ENCODE data around the gene TNFRSF12A. TPM values are rescaled to one million over a fixed set of nuclear protein-coding genes. Genes with fewer than 3 reads are reported as not detected.
A peak's percentile ranks its signal among the peaks of the same experiment; 100 is the strongest.

Gene TNFRSF12A
- total RNA-seq, 1 donor from 2014 or later = 914 TPM

DNA sequence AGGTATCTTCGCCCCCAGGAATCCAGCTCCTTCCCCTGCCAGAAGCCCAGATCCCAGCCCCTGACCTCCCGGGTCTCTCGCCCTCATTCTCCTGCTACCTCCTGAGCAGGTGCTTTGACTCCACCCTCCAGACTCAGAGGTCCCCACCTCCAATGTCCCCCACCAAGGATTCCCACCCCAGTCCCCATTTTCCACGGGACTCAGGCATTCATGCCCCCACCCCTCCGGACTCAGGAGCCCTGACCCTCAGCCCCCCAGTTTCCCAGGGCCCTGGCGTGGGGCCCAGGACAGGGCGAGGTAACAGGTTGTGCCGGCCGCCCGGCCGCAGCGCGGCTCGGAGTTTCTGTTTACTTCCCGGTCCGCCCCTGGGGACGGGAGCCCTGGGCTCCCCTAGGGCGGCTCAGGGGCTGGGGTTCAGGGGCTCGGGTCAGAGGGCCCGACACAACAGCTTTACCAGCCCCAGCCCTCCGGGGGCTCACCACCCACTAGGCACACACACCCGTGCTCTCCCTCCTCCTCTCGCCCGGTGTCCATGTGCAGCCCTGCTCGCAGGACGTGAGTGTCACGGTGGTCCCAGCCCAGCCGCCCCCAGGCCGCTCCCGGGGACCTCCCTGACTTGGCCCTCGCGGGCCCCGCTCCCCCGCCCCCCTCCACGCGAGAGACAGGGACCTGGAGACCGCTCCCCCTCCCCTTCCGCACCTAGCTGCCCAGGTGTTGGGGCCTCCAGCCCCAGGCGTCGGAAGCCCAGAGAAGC is 16.0 kb downstream of the TNFRSF12A start:
- Histone ChIP-seq H3K4me1 (no peaks in the 10 kb centered on the region), H3K36me3 (no peaks in the 10 kb centered on the region), H3K4me3 (peak overlapping the region in 1 of 2 donors; percentile 10), H3K9me3 (no peaks in the 10 kb centered on the region), H3K27ac (no peak overlapping the region), H3K27me3 (peaks cover 32% of the 10 kb centered on the region)
- intact Hi-C loops (cut with DNase I) = no loop called here
- no peak for DNase-seq (ENCODE audit: low spot score in 2 of 2)
- TF ChIP-seq, protein P1, sequence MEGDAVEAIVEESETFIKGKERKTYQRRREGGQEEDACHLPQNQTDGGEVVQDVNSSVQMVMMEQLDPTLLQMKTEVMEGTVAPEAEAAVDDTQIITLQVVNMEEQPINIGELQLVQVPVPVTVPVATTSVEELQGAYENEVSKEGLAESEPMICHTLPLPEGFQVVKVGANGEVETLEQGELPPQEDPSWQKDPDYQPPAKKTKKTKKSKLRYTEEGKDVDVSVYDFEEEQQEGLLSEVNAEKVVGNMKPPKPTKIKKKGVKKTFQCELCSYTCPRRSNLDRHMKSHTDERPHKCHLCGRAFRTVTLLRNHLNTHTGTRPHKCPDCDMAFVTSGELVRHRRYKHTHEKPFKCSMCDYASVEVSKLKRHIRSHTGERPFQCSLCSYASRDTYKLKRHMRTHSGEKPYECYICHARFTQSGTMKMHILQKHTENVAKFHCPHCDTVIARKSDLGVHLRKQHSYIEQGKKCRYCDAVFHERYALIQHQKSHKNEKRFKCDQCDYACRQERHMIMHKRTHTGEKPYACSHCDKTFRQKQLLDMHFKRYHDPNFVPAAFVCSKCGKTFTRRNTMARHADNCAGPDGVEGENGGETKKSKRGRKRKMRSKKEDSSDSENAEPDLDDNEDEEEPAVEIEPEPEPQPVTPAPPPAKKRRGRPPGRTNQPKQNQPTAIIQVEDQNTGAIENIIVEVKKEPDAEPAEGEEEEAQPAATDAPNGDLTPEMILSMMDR (IDR thresholded peaks at IDR 0.05) = no peak

DNA sequence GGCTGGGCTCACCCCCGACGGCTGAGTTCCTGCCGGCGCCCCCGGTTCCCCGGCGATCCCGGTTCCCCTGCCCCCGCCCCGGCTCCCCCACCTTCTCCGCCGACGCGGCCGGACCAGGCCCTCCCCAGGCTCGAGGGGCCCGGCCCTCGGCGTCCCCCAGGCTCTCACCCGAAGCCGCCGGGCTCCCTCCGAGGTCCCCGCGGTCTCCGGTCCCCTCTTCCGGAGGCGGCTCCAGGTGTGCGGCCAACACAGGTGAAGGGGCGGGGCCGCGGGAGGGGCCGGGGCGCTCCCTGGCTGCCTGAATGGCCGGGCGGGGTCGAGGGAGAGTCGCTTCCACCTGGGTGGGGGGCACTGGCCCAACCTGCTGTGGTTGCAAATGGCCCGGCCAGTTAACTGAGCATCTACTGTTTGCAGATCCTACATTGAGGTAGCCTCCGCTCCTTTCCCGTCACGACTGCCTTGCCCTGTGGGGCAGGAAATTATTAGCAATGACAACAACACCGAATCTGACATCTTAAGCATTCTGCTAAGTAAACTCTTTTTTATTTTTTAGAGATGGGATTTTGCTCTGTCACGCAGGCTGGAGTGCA is 16.7 kb downstream of the TNFRSF12A start, which contains the start of gene BICDL2:
TSS of gene BICDL2 (minus strand) at position 219 of the 590 bp plus-strand sequence. CDS start 1,448 bp downstream, outside the sequence.
- H3K4me3 ChIP-seq = peak within 1 kb of the TSS in 1 of 2 donors; percentile 10
- H3K4me1 ChIP-seq = no peaks in the 10 kb centered on the region
- no peak within 1 kb of the TSS for H3K27ac ChIP-seq
- H3K27me3 ChIP-seq = peaks cover 32% of the 10 kb centered on the region
- no peaks in the 10 kb centered on the region for H3K36me3 ChIP-seq
- no peaks in the 10 kb centered on the region for H3K9me3 ChIP-seq
- DNase-seq (ENCODE audit: low spot score in 2 of 2) = no peak
- TF ChIP-seq, protein P1 (IDR thresholded peaks at IDR 0.05) = no peak
- intact Hi-C loops (cut with DNase I) = no loop called here

DNA sequence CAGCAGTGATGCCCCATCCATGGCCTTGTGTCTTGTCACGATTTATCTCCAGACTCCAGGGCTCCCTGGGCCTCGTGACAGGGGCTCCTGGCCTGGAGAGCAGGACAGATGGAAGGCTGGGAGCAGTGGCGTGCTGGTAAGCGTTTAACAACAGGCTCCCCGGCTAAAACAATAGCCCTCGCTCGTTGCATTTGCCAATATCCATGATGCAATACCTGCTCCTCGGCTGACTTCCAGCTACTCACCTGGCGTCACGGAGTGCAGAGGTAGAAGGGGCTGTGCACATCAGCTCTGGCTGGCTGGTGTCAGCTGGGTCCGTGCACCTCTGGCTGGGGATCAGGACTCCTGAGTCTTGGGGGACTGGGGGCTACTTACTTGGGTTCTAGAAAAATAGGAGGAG is 18.1 kb downstream of the TNFRSF12A start:
- Histone ChIP-seq H3K27me3 (peaks cover 32% of the 10 kb centered on the region), H3K27ac (no peak overlapping the region), H3K36me3 (no peaks in the 10 kb centered on the region), H3K9me3 (no peaks in the 10 kb centered on the region), H3K4me1 (no peaks in the 10 kb centered on the region), H3K4me3 (no peak overlapping the region)
- intact Hi-C loops (cut with DNase I) = no loop called here
- DNase-seq (ENCODE audit: low spot score in 2 of 2) = no peak
- TF ChIP-seq, protein P1 (IDR thresholded peaks at IDR 0.05) = no peak

DNA sequence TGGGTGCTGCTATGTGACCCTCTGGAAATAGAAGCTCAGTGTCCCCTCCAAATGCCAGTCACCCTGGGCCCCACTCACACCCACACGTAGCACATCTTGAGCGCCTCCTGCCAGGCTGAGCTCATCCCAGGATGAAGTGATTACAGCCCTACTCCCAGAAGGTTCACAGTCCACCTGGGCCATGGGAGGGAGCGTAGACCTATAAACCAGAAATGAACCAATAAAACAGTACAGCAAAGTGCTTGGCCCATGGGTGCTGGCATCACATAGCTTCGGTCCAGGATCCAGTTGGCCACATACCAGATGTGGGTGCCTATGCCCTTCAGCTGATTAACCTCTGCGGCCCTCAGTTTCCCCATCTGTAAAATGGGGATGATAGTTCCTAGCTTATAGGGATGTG is 18.7 kb downstream of the TNFRSF12A start:
- Histone ChIP-seq H3K27ac (no peak overlapping the region), H3K4me1 (no peaks in the 10 kb centered on the region), H3K27me3 (peaks cover 32% of the 10 kb centered on the region), H3K4me3 (no peak overlapping the region), H3K36me3 (no peaks in the 10 kb centered on the region), H3K9me3 (no peaks in the 10 kb centered on the region)
- no peak for DNase-seq (ENCODE audit: low spot score in 2 of 2)
- TF ChIP-seq, protein P1 (IDR thresholded peaks at IDR 0.05) = no peak
- intact Hi-C loops (cut with DNase I) = no loop called here

DNA sequence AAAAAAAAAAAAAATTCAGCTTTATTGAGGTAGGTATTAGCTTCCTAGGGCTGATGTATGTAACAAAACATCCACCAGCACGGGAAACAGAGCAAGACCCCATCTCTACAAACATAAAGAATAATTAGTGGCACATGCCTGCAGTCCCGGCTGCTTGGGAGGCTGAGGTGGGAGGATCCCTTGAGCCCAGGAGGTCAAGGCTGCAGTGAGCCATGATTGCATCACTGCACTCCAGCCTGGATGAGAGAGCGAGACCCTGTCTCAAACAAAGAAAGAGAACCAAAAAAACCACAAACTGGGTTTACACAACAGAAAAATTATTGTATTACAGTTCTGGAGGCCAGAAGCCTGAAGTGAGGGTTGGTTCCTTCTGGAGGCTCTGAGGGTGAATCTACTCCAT is 22.2 kb downstream of the TNFRSF12A start:
- TF ChIP-seq, protein P1 (IDR thresholded peaks at IDR 0.05) = no peak
- no peak for DNase-seq (ENCODE audit: low spot score in 2 of 2)
- H3K4me3 ChIP-seq = no peak overlapping the region
- no peaks in the 10 kb centered on the region for H3K9me3 ChIP-seq
- H3K4me1 ChIP-seq = peaks cover 16 to 17% of the 10 kb centered on the region in 2 donors
- intact Hi-C loops (cut with DNase I) = no loop called here
- H3K36me3 ChIP-seq = no peaks in the 10 kb centered on the region
- H3K27ac ChIP-seq = no peak overlapping the region
- H3K27me3 ChIP-seq = peaks cover 42% of the 10 kb centered on the region

Data from ascending aorta (tissue), 2 donors.